ENCODE data around the gene UGGT2.
"Not testable (repeated sequence)": the region's sequence is repeated elsewhere in the genome, so short reads cannot be mapped to it uniquely, and the experiment has no call there.

The UGGT2 gene

GRCh38 chr13:95797016-95797415 lies 256.2 kb downstream of the UGGT2 start:
- no peak for DNase-seq (ENCODE audit: low read depth, low spot score)
- H3K4me3 ChIP-seq (ENCODE audit: low read depth, low read length) = no peak overlapping the region
- ChIA-PET POLR2A (no interaction called here), CTCF (interaction anchor here (1.4 kb wide), 1 partner anchor 173 kb away, joined by 3 read pairs; no protein-coding TSS in a partner anchor)
- no peak for TF ChIP-seq CTCF (IDR thresholded peaks at IDR 0.05; ENCODE audit: insufficient read depth, low read length, missing control alignments)

- TF ChIP-seq CTCF (IDR thresholded peaks at IDR 0.05; ENCODE audit: insufficient read depth, low read length, missing control alignments) = no peak
- no peak overlapping the region for H3K4me3 ChIP-seq (ENCODE audit: low read depth, low read length)
- ChIA-PET CTCF (no interaction called here), POLR2A (no interaction called here)
- DNase-seq (ENCODE audit: low read depth, low spot score) = no peak
Observed at GRCh38 chr13:95793781-95794180, 259.4 kb downstream of the UGGT2 start.

- POLR2A ChIA-PET = no interaction called here
- TF ChIP-seq CTCF (IDR thresholded peaks at IDR 0.05; ENCODE audit: insufficient read depth, low read length, missing control alignments) = no peak
- no peak overlapping the region for H3K4me3 ChIP-seq (ENCODE audit: low read depth, low read length)
- no peak for DNase-seq (ENCODE audit: low read depth, low spot score)
- CTCF ChIA-PET = no interaction called here
Observed at GRCh38 chr13:95793018-95793555, 260.1 kb downstream of the UGGT2 start.

- no peak overlapping the region for H3K4me3 ChIP-seq (ENCODE audit: low read depth, low read length)
- DNase-seq (ENCODE audit: low read depth, low spot score) = no peak
- no peak for TF ChIP-seq CTCF (IDR thresholded peaks at IDR 0.05; ENCODE audit: insufficient read depth, low read length, missing control alignments)
- POLR2A ChIA-PET = no interaction called here
- CTCF ChIA-PET = interaction anchor here (0.7 to 2.8 kb wide), 2 partner anchors 42 to 167 kb away, joined by 4 to 8 read pairs; no protein-coding TSS in a partner anchor
Observed at GRCh38 chr13:95791084-95791722, 262.0 kb downstream of the UGGT2 start.

- H3K4me3 ChIP-seq (ENCODE audit: low read depth, low read length); DNase-seq (ENCODE audit: low read depth, low spot score); POLR2A ChIA-PET: not testable (repeated sequence)
- CTCF ChIA-PET = interaction anchor here (2.8 kb wide), 1 partner anchor 165 kb away, joined by 8 read pairs; no protein-coding TSS in a partner anchor
Observed at GRCh38 chr13:95789315-95789714, 263.9 kb downstream of the UGGT2 start.

- TF ChIP-seq CTCF (IDR thresholded peaks at IDR 0.05; ENCODE audit: insufficient read depth, low read length, missing control alignments) = no peak
- no peak overlapping the region for H3K4me3 ChIP-seq (ENCODE audit: low read depth, low read length)
- ChIA-PET POLR2A (no interaction called here), CTCF (interaction anchor here (1.1 kb wide), 1 partner anchor 46 kb away, joined by 4 read pairs; no protein-coding TSS in a partner anchor)
- no peak for DNase-seq (ENCODE audit: low read depth, low spot score)
Observed at GRCh38 chr13:95788100-95788463, 265.1 kb downstream of the UGGT2 start.

Data from AG04449 (cell line).